Mucosa of rectum (tissue), 2 donors: ENCODE measurements around the gene MEAF6.
"Not testable (repeated sequence)": the region's sequence is repeated elsewhere in the genome, so short reads cannot be mapped to it uniquely, and the experiment has no call there.

Experiments
- H3K27ac ChIP-seq, 2 donors: one replicate each; pipeline ENCODE4 v1.7.0; 2013; ENCODE audit warnings: inconsistent platforms in 2 of 2, low read depth in 2 of 2, low read length in 2 of 2
- H3K27me3 ChIP-seq, 2 donors: one replicate each; pipeline ENCODE4 v1.7.0; 2013; ENCODE audit warnings: low read length in 2 of 2; ENCODE audit not compliant: control insufficient read depth in 2 of 2, insufficient read depth in 2 of 2
- H3K36me3 ChIP-seq, 2 donors: one replicate each; pipeline ENCODE4 v1.7.0; 2013; ENCODE audit warnings: low read length in 2 of 2; ENCODE audit not compliant: control insufficient read depth in 2 of 2, insufficient read depth in 2 of 2
- H3K4me1 ChIP-seq, 2 donors: one replicate each; pipeline ENCODE4 v1.7.0; 2013; ENCODE audit warnings: low read length in 2 of 2, mild to moderate bottlenecking in 1 of 2; ENCODE audit not compliant: control insufficient read depth in 2 of 2, insufficient read depth in 2 of 2
- H3K4me3 ChIP-seq, 2 donors: one replicate each; pipeline ENCODE4 v1.7.0; 2013; ENCODE audit warnings: low read length in 2 of 2
- H3K9ac ChIP-seq, 2 donors: one replicate each; pipeline ENCODE4 v1.7.0; 2013; ENCODE audit warnings: low read length in 2 of 2, low read depth in 1 of 2, mild to moderate bottlenecking in 1 of 2
- H3K9me3 ChIP-seq, 2 donors: one replicate each; pipeline ENCODE4 v1.7.0; 2013; ENCODE audit warnings: low read length in 2 of 2; ENCODE audit not compliant: control insufficient read depth in 2 of 2
- donor health status: healthy.
- donor health status: Normal muscosa, but diverticular disease.

The MEAF6 gene

DNA sequence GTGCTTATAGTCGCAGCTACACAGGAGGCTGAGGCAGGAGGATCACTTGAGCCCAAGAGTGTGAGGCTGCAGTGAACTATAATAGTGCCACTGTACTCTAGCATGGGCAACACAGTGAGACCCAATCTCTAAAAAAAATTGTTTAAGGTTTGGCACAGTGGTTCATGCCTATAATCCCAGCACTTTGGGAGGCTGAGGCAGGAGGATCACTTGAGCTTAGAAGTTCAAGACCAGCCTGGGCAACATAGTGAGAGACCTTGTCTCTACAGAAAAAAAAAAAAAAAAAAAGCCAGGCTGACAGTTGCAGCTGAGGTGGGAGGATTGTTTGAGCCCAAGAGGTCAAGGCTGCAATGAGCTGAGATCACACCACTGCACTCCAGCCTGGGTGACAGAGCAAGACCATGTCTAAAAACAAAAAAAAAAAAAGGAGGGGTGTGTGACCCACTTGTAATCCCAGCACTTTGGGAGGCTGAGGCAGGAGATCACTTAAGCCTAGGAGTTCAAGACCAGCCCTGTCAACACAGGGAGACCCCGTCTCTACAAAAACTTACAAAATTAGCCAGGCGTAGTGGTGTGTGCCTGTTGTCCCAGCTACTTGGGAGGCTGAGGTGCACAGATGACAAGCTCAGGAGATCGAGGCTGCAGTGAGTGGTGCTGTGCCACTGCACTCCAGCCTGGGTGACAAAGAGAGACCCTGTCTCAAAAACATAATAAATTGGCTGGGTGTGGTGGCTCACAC, 18.0 kb upstream of the MEAF6 start:
- H3K27me3 ChIP-seq, H3K9ac ChIP-seq, H3K4me3 ChIP-seq, H3K9me3 ChIP-seq, H3K27ac ChIP-seq, H3K4me1 ChIP-seq: not testable (repeated sequence)
- H3K36me3 ChIP-seq = peaks cover 11 to 15% of the 10 kb centered on the region in 2 donors

DNA sequence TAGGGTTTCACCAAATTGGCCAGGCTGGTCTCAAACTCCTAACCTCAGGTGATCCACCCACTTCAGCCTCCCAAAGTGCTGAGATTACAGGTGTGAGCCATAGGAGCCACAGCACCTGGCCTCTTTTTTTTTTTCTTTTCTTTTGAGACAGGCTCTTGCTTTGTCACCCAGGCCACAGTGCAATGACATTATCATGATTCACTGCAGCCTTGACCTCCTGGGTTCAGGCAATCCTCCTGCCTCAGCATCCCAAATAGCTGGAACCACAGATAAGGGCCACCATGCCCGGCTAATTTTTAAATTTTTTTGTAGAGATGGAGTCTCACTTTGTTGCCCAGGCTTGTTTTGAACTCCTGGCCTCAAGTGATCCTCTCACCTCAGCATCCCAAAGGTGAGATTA, 15.3 kb upstream of the MEAF6 start:
- H3K4me1 ChIP-seq, H3K27me3 ChIP-seq, H3K27ac ChIP-seq, H3K36me3 ChIP-seq, H3K9me3 ChIP-seq, H3K4me3 ChIP-seq, H3K9ac ChIP-seq: not testable (repeated sequence)

DNA sequence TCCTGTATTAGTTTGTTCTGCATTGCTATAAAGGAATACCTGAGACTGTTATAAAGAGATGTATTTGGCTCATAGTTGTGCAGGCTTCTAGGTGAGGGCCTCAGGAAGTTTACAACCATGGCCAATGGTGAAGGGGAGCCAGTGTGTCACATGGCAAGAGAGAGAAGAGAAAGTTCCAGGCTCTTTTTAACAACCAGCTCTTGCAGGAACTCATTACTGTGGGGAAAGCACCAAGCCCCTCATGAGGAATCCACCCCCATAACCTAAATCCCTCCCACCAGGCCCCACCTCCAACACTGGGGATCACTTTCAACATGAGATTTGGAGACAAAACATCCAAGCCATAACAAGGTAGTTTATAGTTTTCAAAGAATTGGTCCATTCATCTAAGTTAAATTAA, 5.0 kb upstream of the MEAF6 start:
- H3K36me3 ChIP-seq = no peaks in the 10 kb centered on the region
- H3K4me1 ChIP-seq = peaks cover 0 to 7% of the 10 kb centered on the region in 2 donors
- no peak overlapping the region for H3K9ac ChIP-seq
- no peak overlapping the region for H3K27ac ChIP-seq
- no peaks in the 10 kb centered on the region for H3K9me3 ChIP-seq
- H3K27me3 ChIP-seq = no peaks in the 10 kb centered on the region
- no peak overlapping the region for H3K4me3 ChIP-seq

DNA sequence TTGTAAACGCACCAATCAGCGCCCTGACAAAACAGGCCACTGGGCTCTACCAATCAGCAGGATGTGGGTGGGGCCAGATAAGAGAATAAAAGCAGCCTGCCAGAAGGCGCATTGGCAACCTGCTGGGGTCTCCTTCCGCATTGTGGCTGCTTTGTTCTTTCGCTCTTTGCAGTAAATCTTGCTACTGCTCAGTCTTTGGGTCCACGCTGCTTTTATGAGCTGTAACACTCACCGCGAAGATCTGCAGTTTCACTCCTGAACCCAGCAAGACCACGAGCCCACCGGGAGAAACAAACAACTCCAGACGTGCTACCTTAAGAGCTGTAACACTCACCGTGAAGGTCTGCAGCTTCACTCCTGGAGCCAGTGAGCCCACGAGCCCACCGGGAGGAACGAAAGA, 4.4 kb upstream of the MEAF6 start:
- H3K9ac ChIP-seq, H3K27ac ChIP-seq, H3K27me3 ChIP-seq, H3K4me1 ChIP-seq, H3K9me3 ChIP-seq, H3K36me3 ChIP-seq: not testable (repeated sequence)
- peak overlapping the region in 1 of 2 donors; percentile 20 for H3K4me3 ChIP-seq

DNA sequence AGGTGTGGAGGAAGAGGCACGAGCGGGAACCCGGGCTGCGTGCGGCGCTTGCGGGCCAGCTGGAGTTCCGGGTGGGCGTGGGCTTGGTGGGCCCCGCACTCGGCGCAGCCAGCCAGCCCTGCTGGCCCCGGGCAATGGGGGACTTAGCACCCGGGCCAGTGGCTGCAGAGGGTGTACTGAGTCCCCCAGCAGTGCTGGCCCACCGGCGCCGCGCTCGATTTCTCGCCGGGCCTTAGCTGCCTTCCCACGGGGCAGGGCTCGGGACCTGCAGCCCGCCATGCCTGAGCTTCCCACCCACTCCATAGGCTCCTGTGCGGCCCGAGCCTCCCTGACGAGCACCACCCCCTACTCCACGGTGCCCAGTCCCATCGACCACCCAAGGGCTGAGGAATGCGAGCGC, 3.7 kb upstream of the MEAF6 start:
- not testable (repeated sequence) for H3K27ac ChIP-seq, H3K9ac ChIP-seq, H3K27me3 ChIP-seq, H3K4me3 ChIP-seq, H3K9me3 ChIP-seq, H3K36me3 ChIP-seq
- peaks cover 5 to 14% of the 10 kb centered on the region in 2 donors for H3K4me1 ChIP-seq

DNA sequence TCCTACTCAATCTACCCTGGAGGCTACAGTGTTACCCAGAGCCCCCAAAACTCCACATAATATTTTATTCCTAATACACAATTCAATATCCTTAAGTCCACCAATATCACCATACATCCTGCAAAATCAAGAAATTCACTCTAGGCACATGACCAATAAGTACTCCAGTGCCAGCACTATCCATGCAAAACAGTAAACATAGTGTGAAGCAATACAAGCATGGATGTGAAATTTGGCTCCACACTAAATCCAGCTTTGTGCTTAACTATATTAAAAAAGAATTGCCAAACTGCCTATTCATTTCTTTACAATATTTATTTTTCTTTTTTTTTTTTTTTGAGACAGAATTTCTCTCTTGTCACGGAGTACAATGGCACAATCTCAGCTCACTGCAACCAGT, 3.0 kb upstream of the MEAF6 start:
- Histone ChIP-seq H3K4me1 (peaks cover 5 to 16% of the 10 kb centered on the region in 2 donors), H3K4me3 (no peak overlapping the region), H3K27ac (no peak overlapping the region), H3K9ac (no peak overlapping the region), H3K27me3 (no peaks in the 10 kb centered on the region), H3K9me3 (no peaks in the 10 kb centered on the region), H3K36me3 (peaks cover 0 to under 1% of the 10 kb centered on the region in 2 donors)

DNA sequence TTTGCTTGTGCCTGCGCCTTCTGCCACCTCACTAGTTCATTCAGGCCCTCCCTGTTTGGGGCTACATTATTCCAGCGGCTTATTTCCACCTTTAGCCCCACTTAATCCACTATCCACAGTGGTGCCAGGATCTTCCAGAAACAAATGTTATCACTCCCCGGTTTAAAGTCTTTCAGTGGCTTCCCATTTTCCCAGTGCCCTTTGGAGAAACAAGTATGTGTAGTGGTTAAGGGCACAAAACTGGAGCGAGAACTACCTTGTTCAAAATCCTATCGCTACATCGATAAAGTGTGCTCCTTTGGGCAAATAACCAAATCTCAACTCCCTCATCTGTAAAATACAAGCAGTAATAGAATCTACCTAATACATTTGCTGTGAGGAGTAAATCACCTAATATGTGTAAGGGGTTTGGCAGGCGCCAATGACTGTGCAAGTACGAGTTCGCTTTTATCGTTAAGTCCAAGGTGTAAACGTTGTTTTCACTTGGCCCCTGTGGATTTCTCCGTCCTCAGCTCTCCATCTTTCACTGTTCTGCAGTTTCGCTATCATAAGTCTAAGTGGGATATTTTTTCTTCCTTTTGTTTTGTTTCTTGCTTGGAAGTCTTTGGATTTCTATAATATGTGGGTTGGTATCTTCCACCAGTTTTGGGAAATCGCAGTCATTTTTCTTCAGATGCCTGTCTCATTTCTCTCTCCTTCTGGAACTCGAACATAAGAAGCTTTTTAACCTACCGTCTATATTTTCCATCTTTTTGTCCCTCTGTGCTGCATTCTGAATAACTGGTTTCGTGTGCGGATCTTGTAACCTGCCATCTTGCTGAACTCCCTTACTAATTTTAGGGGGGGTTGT, 844 bp upstream of the MEAF6 start:
- H3K4me1 ChIP-seq = peaks cover 5 to 16% of the 10 kb centered on the region in 2 donors
- peaks cover 0 to 7% of the 10 kb centered on the region in 2 donors for H3K36me3 ChIP-seq
- peak overlapping the region; percentile 95 to 96 for H3K27ac ChIP-seq
- no peaks in the 10 kb centered on the region for H3K27me3 ChIP-seq
- peak overlapping the region; percentile 93 to 94 for H3K4me3 ChIP-seq
- no peaks in the 10 kb centered on the region for H3K9me3 ChIP-seq
- peak overlapping the region; percentile 93 to 94 for H3K9ac ChIP-seq

DNA sequence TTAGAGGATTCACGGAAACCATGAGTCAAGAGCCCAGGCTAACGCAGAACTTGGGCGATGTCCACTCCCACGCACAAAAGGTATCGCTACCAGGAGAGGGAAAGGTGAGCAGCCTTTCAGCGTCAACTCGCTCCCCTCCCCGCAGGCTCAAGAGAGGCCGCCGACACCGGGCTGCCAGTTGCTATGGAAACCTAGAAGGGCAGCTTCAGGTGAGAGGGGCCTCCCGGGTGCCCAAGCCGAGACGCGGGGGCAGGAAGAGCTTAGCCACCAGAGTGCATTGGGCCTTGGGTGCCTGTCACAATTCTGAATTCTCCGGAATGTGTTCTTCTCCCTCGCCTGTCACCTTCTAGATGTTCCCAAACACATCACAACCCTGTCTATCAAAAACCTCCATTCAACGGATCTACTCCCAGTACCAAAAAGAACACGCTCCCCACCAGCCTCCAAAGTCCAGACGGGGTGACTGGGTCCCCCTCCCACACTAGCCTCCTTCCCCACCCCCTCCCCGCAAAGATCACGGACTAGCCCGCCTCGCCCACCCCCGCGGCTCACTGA, 694 bp downstream of the MEAF6 start:
- Histone ChIP-seq H3K27me3 (no peaks in the 10 kb centered on the region), H3K4me3 (peak overlapping the region; percentile 93 to 94), H3K9ac (peak overlapping the region; percentile 52 to 94), H3K36me3 (peaks cover 5 to 9% of the 10 kb centered on the region in 2 donors), H3K9me3 (no peaks in the 10 kb centered on the region), H3K27ac (peak overlapping the region in 1 of 2 donors; percentile 96), H3K4me1 (peaks cover 5 to 16% of the 10 kb centered on the region in 2 donors)

DNA sequence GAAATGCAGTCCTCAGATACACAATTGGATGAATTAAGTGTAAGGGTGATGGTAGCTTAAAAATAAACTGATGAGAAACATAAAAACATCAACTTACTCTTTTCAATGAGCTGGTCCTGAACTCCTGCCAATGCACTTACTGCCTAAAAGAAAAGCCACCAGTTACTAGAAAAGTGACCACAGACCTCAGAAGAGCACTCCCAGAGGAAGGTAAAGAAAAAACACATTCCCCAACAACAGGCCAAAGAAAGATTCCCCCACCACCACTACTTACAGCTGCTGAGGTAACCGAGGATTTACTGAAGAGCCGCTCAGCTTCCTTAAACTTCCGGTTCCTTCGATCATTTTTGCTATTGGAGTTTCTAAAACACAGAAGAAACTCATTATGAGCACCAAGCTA, 5.4 kb downstream of the MEAF6 start:
- peaks cover 5 to 9% of the 10 kb centered on the region in 2 donors for H3K4me1 ChIP-seq
- no peak overlapping the region for H3K9ac ChIP-seq
- no peak overlapping the region for H3K4me3 ChIP-seq
- no peaks in the 10 kb centered on the region for H3K27me3 ChIP-seq
- no peak overlapping the region for H3K27ac ChIP-seq
- H3K9me3 ChIP-seq = no peaks in the 10 kb centered on the region
- peaks cover 16 to 20% of the 10 kb centered on the region in 2 donors for H3K36me3 ChIP-seq

DNA sequence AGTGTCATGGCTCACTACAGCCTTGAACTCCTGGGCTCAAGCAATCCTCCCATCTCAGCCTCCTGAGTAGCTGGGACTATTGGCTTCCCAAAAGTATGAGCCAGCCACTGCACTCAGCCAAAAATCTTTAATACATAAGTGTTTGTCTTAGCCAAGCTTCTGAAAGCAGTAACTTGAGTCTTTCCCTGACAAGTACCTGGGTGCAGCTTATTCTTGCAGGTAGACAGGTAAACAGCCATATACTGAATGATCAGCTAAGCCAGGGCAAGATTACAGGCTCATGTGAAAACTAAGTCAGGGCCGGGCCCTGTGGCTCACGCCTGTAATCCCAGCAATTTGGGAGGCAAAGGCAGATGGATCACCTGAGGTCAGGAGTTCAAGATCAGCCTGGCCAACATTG, 7.8 kb downstream of the MEAF6 start:
- Histone ChIP-seq H3K36me3 (peaks cover 17 to 33% of the 10 kb centered on the region in 2 donors), H3K27ac (no peak overlapping the region), H3K4me1 (no peaks in the 10 kb centered on the region), H3K9ac (no peak overlapping the region), H3K27me3 (no peaks in the 10 kb centered on the region), H3K9me3 (no peaks in the 10 kb centered on the region), H3K4me3 (no peak overlapping the region)
